Measurements from ENCODE around the gene MROH2A. TPM values are rescaled to one million over a fixed set of nuclear protein-coding genes. Genes with fewer than 3 reads are reported as not detected.

Gene MROH2A
- total RNA-seq, 1 experiment from 2014 or later: 1.4 TPM

DNA sequence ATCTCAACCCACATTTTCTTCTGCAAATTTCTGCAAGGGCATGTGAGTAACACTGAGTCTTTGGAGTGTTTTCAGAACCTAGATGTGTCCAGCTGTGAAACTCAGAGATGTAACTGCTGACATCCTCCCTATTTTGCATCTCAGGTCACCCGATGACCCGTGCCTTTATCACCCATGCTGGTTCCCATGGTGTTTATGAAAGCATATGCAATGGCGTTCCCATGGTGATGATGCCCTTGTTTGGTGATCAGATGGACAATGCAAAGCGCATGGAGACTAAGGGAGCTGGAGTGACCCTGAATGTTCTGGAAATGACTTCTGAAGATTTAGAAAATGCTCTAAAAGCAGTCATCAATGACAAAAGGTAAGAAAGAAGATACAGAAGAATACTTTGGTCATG lies 10.1 kb upstream of the MROH2A start:
- Histone ChIP-seq H4K20me1 (ENCODE audit: insufficient read depth) (peaks cover 51% of the 10 kb centered on the region), H3K27ac (no peak overlapping the region), H3K79me2 (ENCODE audit: low read depth) (peaks cover 36% of the 10 kb centered on the region), H3K4me2 (no peak overlapping the region), H3K9me3 (ENCODE audit: insufficient read depth, low read depth) (no peaks in the 10 kb centered on the region), H3F3A (ENCODE audit: insufficient read depth, low read depth) (peaks cover 77% of the 10 kb centered on the region), H3K36me3 (ENCODE audit: low read depth) (peaks cover 75% of the 10 kb centered on the region), H2AFZ (no peak overlapping the region), H3K4me3 (no peak overlapping the region), H3K9me2 (ENCODE audit: insufficient read depth) (no peaks in the 10 kb centered on the region), H3K27me3 (ENCODE audit: insufficient read depth, low read depth) (no peaks in the 10 kb centered on the region), H3K4me1 (replicated peaks; ENCODE audit: insufficient read depth) (peaks cover 5% of the 10 kb centered on the region; the same call in 1 of the 2 replicates)
- DNase-seq: no peak
- intact Hi-C loops (cut with micrococcal nuclease; ENCODE audit: unreplicated experiment): no loop called here
- no peak for TF ChIP-seq EZH2 (IDR thresholded peaks at IDR 0.05; ENCODE audit: low read depth)
- TF ChIP-seq, protein P1, sequence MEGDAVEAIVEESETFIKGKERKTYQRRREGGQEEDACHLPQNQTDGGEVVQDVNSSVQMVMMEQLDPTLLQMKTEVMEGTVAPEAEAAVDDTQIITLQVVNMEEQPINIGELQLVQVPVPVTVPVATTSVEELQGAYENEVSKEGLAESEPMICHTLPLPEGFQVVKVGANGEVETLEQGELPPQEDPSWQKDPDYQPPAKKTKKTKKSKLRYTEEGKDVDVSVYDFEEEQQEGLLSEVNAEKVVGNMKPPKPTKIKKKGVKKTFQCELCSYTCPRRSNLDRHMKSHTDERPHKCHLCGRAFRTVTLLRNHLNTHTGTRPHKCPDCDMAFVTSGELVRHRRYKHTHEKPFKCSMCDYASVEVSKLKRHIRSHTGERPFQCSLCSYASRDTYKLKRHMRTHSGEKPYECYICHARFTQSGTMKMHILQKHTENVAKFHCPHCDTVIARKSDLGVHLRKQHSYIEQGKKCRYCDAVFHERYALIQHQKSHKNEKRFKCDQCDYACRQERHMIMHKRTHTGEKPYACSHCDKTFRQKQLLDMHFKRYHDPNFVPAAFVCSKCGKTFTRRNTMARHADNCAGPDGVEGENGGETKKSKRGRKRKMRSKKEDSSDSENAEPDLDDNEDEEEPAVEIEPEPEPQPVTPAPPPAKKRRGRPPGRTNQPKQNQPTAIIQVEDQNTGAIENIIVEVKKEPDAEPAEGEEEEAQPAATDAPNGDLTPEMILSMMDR (conservative IDR thresholded peaks at IDR 0.05): no peak
- POLR2A ChIA-PET (ENCODE audit: unreplicated experiment): no interaction called here
- BruUV-seq (replicated peaks): no TSS peak
- CTCF ChIA-PET: no interaction called here

DNA sequence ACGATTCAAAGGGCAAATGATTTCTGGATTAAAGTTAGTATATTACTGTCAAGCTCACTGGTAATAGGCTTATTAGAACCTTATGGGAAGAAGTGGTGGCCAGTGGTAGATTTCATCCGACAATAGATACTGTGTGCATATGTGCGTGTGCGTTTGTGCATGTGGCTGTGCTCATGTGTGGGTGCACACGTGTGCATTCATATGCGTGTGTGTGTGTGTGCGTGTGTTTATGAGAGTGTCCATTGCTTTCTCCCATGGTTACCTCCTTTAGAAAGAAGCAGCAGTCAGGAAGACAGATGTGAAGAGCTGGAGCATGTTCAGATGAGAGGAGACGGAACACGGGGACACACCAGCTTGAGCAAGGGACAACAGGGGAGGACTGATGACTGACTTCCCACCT lies 8.9 kb upstream of the MROH2A start:
- no peak overlapping the region for H3K4me2 ChIP-seq
- H3K27ac ChIP-seq: no peak overlapping the region
- no peak for DNase-seq
- intact Hi-C loops (cut with micrococcal nuclease; ENCODE audit: unreplicated experiment): no loop called here
- no TSS peak for BruUV-seq (replicated peaks)
- ChIA-PET CTCF (no interaction called here), POLR2A (ENCODE audit: unreplicated experiment) (no interaction called here)
- H4K20me1 ChIP-seq (ENCODE audit: insufficient read depth): peaks cover 39% of the 10 kb centered on the region
- TF ChIP-seq EZH2 (IDR thresholded peaks at IDR 0.05; ENCODE audit: low read depth): no peak
- TF ChIP-seq, protein P1 (conservative IDR thresholded peaks at IDR 0.05): no peak
- H2AFZ ChIP-seq: no peak overlapping the region
- H3F3A ChIP-seq (ENCODE audit: insufficient read depth, low read depth): peaks cover 77% of the 10 kb centered on the region
- peaks cover 68% of the 10 kb centered on the region for H3K36me3 ChIP-seq (ENCODE audit: low read depth)
- H3K4me3 ChIP-seq: no peak overlapping the region
- H3K79me2 ChIP-seq (ENCODE audit: low read depth): peaks cover 24% of the 10 kb centered on the region
- H3K9me2 ChIP-seq (ENCODE audit: insufficient read depth): no peaks in the 10 kb centered on the region
- H3K9me3 ChIP-seq (ENCODE audit: insufficient read depth, low read depth): no peaks in the 10 kb centered on the region
- no peaks in the 10 kb centered on the region for H3K27me3 ChIP-seq (ENCODE audit: insufficient read depth, low read depth)
- H3K4me1 ChIP-seq (replicated peaks; ENCODE audit: insufficient read depth): no peaks in the 10 kb centered on the region

DNA sequence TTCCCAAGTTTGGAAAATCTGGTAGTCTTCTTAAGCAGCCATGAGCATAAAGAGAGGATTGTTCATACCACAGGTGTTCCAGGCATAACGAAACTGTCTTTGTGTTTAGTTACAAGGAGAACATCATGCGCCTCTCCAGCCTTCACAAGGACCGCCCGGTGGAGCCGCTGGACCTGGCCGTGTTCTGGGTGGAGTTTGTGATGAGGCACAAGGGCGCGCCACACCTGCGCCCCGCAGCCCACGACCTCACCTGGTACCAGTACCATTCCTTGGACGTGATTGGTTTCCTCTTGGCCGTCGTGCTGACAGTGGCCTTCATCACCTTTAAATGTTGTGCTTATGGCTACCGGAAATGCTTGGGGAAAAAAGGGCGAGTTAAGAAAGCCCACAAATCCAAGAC lies 6.0 kb upstream of the MROH2A start:
- no peaks in the 10 kb centered on the region for H3K27me3 ChIP-seq (ENCODE audit: insufficient read depth, low read depth)
- H4K20me1 ChIP-seq (ENCODE audit: insufficient read depth): peaks cover 16% of the 10 kb centered on the region; the same call in 1 of the 2 replicates
- no peak for TF ChIP-seq EZH2 (IDR thresholded peaks at IDR 0.05; ENCODE audit: low read depth)
- TF ChIP-seq, protein P1 (conservative IDR thresholded peaks at IDR 0.05): no peak
- intact Hi-C loops (cut with micrococcal nuclease; ENCODE audit: unreplicated experiment): no loop called here
- POLR2A ChIA-PET (ENCODE audit: unreplicated experiment): no interaction called here
- H3K4me1 ChIP-seq (replicated peaks; ENCODE audit: insufficient read depth): no peaks in the 10 kb centered on the region
- no peak overlapping the region for H3K4me3 ChIP-seq
- peaks cover 51% of the 10 kb centered on the region for H3K36me3 ChIP-seq (ENCODE audit: low read depth)
- H3K4me2 ChIP-seq: no peak overlapping the region
- CTCF ChIA-PET: no interaction called here
- no peak overlapping the region for H3K27ac ChIP-seq
- no peaks in the 10 kb centered on the region; the same call in 1 of the 2 replicates for H3K79me2 ChIP-seq (ENCODE audit: low read depth)
- H3F3A ChIP-seq (ENCODE audit: insufficient read depth, low read depth): peaks cover 82% of the 10 kb centered on the region
- no peak for DNase-seq
- H3K9me3 ChIP-seq (ENCODE audit: insufficient read depth, low read depth): no peaks in the 10 kb centered on the region; the same call in 1 of the 2 replicates
- H2AFZ ChIP-seq: no peak overlapping the region
- no peaks in the 10 kb centered on the region for H3K9me2 ChIP-seq (ENCODE audit: insufficient read depth)
- BruUV-seq (replicated peaks): no TSS peak

Data from PC-9 (cell line).